ENCODE results near the gene C1orf122. TPM values are rescaled to one million over a fixed set of nuclear protein-coding genes. Genes with fewer than 3 reads are reported as not detected.

The C1orf122 gene
- total RNA-seq, 1 experiment from 2014 or later: 69.5 TPM

GRCh38 chr1:37797750-37798345, 9.7 kb upstream of the C1orf122 start:
- DNase-seq (ENCODE audit: low read depth): peak; percentile 80

DNA sequence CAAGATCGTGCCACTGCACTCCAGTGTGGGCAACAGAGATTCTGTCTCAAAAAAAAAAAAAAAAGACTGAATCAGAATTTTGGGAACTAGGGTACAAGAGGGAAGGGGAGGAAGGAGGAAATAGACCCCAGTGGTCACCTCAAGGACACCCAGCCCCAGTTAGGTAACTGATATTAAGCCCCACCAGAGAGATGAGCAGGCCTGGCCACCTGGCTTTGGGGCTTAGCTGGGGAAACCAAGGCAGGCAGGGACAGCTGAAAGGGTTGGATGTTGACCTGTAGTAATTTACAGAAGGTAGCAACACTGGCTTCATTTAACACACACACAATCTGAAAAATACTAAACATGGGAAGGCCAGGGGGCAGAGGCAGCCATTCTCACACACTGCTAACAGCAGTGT, 5.2 kb upstream of the C1orf122 start:
- no peak for DNase-seq (ENCODE audit: low read depth)

- no peak for DNase-seq (ENCODE audit: low read depth)
Observed at GRCh38 chr1:37807220-37807554, 403 bp upstream of the C1orf122 start.

- DNase-seq (ENCODE audit: low read depth): peak; percentile 79
Observed at GRCh38 chr1:37808369-37809319, 1.1 kb downstream of the C1orf122 start.

DNA sequence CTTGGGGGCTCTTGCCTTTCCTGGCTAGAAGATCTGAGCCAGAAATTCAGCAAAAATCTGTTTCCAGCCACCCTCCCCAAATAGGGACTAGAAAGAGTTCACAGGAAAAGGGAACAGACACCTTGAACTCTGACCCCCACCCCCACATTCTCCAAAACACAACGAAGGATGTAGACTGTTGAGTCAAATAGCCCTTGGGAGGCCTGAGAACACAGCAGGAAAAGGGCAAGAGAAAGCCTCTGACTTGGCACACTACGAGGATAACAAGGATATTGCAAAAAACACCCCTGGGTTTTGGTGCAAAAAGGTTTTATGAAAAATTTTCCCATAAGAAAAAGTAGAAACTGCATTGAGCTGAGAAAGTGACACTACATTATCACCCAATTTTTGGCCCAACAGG, 2.4 kb downstream of the C1orf122 start:
- no peak for DNase-seq (ENCODE audit: low read depth)

DNA sequence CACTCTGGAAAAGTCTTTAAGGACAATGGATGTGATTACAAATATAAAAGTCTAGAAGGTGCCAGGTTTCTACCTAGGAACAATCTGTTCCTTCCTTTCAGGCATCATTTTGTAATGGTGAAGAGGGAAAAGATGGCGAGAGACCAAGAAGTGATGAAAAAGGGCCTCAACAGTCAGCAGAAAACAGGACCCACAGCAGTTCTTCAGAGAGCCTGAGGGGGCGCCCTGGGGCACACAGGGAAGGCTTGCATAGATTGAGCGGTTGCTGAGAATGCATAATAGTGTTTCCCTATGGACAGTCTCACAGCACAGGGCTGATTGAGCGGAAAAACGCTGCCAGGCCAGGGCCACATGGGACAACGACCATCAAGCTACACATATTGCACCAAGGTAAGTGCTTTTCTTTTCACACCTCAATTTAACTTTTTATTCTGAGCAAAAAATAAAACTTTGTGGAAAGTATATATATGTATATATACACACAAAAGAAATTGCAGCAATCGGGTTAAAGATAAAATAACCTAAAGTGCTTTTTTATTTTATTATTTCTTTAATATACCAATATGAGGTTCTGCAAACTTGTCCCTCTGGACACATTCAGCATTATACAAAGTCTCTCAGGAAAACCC, 3.6 kb downstream of the C1orf122 start:
- DNase-seq (ENCODE audit: low read depth): peak; percentile 65

- no peak for DNase-seq (ENCODE audit: low read depth)
Observed at GRCh38 chr1:37813529-37814145, 6.0 kb downstream of the C1orf122 start.

DNA sequence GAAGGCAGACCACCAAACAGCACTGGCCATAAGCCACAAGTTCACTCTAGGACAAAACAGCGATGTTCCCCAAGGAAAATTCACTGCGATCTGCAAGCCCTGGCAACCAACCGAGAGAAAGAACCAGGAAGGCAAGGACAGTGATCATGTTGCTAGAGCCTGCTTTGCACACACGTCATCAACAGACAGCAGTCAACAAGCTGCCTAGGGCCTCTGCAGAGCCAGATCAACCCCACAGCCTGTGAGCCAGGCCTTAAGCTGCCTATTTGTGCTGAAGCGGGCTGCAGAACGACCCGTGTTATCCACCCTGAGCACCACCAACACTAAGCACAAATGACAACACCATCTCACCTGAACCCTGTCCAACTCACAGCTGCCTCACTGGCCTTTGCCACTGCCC, 6.7 kb downstream of the C1orf122 start:
- DNase-seq (ENCODE audit: low read depth): no peak

GRCh38 chr1:37817481-37817880, 9.9 kb downstream of the C1orf122 start:
- no peak for DNase-seq (ENCODE audit: low read depth)

- DNase-seq (ENCODE audit: low read depth): no peak
Observed at GRCh38 chr1:37821481-37821880, 13.9 kb downstream of the C1orf122 start.

GRCh38 chr1:37822906-37823815, 15.6 kb downstream of the C1orf122 start:
- DNase-seq (ENCODE audit: low read depth): peak; percentile 18

- DNase-seq (ENCODE audit: low read depth): no peak
Observed at GRCh38 chr1:37824001-37824400, 16.4 kb downstream of the C1orf122 start.

DNA sequence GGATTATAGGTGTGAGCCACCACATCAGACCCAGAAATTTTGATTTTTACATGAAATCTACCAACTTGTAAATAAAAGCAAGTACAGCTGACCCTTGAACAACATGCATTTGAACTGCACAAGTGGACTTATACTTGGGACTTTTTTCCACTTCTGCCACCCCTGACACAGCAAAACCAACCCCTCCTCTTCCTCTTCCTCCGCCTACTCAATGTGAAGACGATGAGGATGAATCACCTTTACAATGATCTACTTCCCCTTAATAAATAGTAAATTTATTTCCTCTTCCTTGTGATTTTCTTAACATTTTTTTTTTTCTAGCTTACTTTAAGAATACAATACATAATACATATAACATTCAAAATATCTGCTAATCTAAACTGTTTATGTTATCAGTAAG, 17.9 kb downstream of the C1orf122 start:
- no peak for DNase-seq (ENCODE audit: low read depth)

DNA sequence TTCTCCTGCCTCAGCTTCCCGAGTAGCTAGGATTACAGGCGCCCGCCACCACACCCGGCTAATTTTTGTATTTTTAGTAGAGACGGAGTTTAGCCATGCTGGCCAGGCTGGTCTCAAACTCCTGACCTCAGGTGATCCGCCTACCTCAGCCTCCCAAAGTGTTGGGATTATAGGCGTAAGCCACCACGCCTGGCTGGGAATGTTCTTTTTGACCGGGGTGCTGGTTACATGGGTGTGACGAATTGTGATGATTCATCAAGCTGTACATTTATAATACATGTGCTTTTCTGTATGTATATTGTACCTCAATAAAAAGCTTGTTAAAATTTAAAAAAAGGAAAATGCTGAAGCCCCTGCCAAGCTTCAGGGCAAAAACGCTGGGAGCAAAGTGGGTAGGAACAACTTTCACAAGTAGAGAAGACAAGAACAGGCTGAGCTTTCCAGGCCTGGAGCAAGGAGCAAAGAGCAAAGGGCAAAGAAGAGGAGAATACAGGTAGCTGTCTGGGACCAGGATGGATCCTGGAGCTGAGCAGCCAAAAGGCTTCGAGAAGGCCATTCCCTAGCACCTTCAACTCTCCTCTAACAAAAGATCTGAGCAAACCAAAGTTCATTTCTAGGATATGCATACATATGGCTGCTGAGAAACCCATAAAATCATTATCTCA, 21.0 kb downstream of the C1orf122 start:
- no peak for DNase-seq (ENCODE audit: low read depth)

DNA sequence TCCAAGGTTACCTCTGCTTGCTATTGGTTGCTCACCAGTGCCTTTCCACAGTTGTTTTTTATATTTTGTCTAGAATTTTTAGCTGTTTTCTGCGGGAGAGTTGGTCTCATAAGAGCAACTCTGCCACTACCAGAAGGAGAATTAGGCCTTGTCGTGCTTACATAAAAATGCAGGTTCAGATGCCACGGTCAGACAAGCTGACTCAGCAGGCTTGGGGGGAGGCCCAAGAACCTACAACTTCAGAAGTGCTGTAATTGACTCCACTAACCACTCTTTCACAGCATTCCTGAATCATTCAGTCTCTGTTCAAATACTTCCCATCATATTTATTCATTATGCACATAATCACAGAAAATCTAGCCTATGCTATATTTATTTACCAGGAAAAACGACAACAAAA, 23.5 kb downstream of the C1orf122 start:
- no peak for DNase-seq (ENCODE audit: low read depth)

DNA sequence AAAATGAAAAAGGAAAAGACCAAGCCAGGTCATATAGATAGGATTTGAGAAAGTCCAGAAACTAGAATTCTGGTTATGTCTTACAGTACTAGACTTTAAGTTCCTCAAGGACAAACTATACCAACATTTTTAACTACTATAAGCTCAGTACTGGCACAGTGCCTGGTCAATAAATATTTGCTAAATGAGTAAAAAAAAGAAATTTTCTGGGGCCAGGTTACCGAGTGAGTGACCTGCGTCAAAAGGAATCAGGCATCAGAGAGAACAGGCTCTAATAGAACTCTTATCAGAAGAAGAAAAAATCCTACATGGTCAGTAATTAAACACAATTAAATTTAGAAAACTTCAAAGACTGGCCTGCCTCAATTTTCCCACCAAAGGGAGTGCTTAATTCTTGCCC, 24.2 kb downstream of the C1orf122 start:
- no peak for DNase-seq (ENCODE audit: low read depth)

DNA sequence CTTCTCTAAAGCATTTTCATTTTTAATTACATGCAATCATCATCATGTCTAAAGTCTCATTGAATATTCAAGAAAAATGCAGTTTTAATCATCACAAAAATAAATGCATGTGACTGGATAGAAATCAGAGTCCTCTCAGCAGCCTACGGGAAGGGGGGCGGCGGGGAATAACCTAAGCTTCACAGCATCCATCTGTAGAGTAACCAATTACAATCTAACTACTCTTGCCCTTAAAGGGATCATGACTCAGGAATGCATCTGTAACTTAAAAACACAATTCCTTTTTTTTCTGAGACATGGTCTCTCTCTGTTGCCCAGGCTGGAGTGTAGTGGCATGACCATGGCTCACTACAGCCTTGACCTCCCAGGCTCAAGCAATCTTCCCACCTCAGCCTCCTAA, 29.2 kb downstream of the C1orf122 start:
- no peak for DNase-seq (ENCODE audit: low read depth)

DNA sequence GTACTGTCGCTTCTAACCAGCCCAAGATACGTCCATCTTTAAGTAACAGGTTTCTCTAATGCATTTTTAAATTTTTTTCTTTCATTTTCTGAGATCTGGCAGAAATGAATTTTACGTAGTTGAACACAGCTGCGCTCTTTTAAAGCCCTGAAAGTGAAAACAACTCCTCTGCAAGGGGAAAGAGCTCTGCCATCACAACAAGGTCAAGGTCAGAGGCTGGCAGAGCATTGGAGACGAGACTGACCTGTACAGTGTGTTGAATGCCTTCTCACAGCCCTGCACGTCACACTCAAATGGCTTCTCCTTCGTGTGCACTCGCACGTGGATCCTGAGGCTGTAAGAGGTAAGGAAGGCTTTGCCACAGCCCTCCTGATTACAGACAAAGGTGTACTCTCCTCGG, 32.1 kb downstream of the C1orf122 start:
- DNase-seq (ENCODE audit: low read depth): no peak

DNA sequence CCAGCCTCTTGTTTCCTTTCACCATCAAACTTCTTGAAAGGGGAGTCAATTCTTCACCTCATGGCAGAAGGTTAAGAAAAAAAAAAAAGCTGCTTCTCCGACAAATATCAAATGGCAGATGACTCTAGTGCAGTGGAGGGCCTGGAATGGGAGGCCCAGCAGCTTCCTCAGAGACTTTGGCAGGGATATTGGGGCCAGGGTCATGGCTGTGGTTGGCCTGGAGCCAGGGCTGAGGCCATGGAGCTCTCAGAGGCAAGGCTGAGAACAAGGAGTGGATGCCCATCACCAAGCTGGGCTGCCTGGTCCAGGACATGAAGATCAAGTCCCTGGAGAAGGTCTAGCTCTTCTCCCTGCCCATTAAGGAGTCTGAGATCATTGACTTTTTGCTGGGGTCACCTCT, 33.1 kb downstream of the C1orf122 start:
- DNase-seq (ENCODE audit: low read depth): no peak

DNA sequence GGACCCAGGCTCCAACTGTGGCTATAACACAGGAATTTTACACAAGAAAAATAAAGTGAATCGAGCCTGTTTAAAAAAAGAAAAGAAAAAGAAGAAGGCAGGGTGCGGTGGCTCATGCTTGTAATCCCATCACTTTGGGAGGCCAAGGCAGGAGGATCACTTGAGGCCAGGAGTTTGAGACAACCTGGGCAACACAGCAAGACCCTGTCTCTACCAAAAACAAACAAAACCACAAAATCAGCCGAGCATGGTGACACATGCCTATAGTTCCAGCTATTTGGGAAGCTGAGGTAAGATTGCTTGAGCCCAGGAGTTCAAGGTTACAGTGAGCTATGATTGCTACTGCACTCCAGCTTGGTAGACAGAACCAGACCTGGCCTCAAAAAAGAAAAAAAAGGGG, 34.1 kb downstream of the C1orf122 start:
- DNase-seq (ENCODE audit: low read depth): no peak

DNA sequence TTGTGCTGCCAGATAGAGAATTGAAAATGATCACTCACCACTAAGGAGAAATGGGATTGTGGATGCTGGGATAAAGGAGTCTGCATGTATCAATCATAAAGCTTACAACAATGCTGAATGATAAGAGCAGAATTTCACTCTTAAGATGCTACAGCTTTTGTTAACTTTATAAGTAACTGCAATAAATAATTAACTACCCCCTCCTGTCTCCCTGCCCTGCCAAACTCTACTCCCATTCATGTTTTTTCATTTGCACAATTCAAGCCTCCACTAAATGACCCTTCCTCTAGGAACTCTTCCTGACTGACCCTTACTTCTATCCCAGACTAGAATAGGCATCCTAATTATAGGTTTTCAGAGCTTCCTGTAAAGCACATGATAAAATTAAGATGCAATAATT, 36.9 kb downstream of the C1orf122 start:
- DNase-seq (ENCODE audit: low read depth): no peak
